Parathyroid adenoma (tissue), 2 donors: ENCODE data around the gene EPHA3.

ENCODE experiments used
- H2AFZ ChIP-seq: fragments of 300-600 bp; sonication (generic); one replicate; pipeline ENCODE4 v1.7.0; 2017; ENCODE audit warnings: antibody characterized with exemption, mild to moderate bottlenecking
- H3K27ac ChIP-seq: fragments of 300-600 bp; sonication (generic); one replicate; pipeline ENCODE4 v1.7.0; 2017
- H3K27me3 ChIP-seq: fragments of 300-600 bp; sonication (generic); one replicate; pipeline ENCODE4 v1.7.0; 2017; ENCODE audit warnings: low read length; ENCODE audit not compliant: control insufficient read depth, insufficient read depth
- H3K36me3 ChIP-seq: fragments of 300-600 bp; sonication (generic); one replicate; pipeline ENCODE4 v1.7.0; 2017; ENCODE audit warnings: low read length; ENCODE audit not compliant: control insufficient read depth, insufficient read depth
- H3K4me1 ChIP-seq: fragments of 300-600 bp; sonication (generic); one replicate; pipeline ENCODE4 v1.7.0; 2017; ENCODE audit warnings: control low read depth
- H3K4me2 ChIP-seq: fragments of 300-600 bp; sonication (generic); one replicate; pipeline ENCODE4 v1.7.0; 2017; ENCODE audit warnings: low read length
- H3K4me3 ChIP-seq: fragments of 300-600 bp; sonication (generic); one replicate; pipeline ENCODE4 v1.7.0; 2017; ENCODE audit warnings: low read depth, low read length
- H3K79me2 ChIP-seq: fragments of 300-600 bp; sonication (generic); one replicate; pipeline ENCODE4 v1.7.0; 2017; ENCODE audit warnings: control low read depth
- H3K9ac ChIP-seq: fragments of 300-600 bp; sonication (generic); one replicate; pipeline ENCODE4 v1.7.0; 2017; ENCODE audit warnings: mild to moderate bottlenecking
- H3K9me3 ChIP-seq: fragments of 300-600 bp; sonication (generic); one replicate; pipeline ENCODE4 v1.7.0; 2017; ENCODE audit warnings: low read length; ENCODE audit not compliant: control insufficient read depth
- TF ChIP-seq, protein P1 (sequence below): fragments of 300-600 bp; sonication (generic); IDR thresholded peaks from one replicate; pipeline ENCODE4 v1.7.0; 2017; ENCODE audit warnings: antibody characterized with exemption, mild to moderate bottlenecking
- donor health status: primary hyperparathyroidism.

The EPHA3 gene

DNA sequence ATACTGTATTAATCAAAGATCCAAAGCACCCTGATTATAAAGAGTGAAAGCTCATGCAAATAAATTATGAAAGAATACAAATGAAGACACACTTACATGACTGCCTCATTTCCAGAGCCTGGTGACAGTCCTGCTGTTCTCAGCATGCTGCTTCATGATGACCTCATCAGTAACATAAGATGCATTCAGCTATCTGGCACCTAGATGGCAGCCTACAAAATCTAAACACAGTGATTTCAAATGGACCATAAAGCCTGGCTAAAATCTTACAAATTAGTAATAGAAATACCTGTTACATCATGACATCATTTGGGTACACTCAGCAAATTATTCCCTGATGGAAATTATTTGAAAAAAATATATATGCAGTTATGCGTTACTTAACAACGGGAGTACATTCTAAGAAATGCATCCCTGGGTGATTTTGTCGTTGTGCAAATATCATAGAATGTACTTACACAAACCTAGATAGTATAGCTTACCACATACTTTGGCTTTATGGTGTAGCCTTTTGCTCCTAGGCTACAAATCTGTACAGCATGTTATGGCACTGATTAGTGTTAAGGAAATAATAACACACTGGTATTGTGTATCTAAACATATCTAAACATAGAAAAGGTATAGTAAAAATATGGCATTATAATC lies 207.2 kb downstream of the EPHA3 start:
- TF ChIP-seq, protein P1, sequence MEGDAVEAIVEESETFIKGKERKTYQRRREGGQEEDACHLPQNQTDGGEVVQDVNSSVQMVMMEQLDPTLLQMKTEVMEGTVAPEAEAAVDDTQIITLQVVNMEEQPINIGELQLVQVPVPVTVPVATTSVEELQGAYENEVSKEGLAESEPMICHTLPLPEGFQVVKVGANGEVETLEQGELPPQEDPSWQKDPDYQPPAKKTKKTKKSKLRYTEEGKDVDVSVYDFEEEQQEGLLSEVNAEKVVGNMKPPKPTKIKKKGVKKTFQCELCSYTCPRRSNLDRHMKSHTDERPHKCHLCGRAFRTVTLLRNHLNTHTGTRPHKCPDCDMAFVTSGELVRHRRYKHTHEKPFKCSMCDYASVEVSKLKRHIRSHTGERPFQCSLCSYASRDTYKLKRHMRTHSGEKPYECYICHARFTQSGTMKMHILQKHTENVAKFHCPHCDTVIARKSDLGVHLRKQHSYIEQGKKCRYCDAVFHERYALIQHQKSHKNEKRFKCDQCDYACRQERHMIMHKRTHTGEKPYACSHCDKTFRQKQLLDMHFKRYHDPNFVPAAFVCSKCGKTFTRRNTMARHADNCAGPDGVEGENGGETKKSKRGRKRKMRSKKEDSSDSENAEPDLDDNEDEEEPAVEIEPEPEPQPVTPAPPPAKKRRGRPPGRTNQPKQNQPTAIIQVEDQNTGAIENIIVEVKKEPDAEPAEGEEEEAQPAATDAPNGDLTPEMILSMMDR: no peak
- Histone ChIP-seq H3K27ac (no peak overlapping the region), H2AFZ (no peak overlapping the region), H3K4me3 (no peak overlapping the region), H3K4me1 (no peaks in the 10 kb centered on the region), H3K9ac (no peak overlapping the region), H3K27me3 (no peaks in the 10 kb centered on the region), H3K36me3 (no peaks in the 10 kb centered on the region), H3K9me3 (no peaks in the 10 kb centered on the region), H3K79me2 (no peaks in the 10 kb centered on the region), H3K4me2 (no peak overlapping the region)

DNA sequence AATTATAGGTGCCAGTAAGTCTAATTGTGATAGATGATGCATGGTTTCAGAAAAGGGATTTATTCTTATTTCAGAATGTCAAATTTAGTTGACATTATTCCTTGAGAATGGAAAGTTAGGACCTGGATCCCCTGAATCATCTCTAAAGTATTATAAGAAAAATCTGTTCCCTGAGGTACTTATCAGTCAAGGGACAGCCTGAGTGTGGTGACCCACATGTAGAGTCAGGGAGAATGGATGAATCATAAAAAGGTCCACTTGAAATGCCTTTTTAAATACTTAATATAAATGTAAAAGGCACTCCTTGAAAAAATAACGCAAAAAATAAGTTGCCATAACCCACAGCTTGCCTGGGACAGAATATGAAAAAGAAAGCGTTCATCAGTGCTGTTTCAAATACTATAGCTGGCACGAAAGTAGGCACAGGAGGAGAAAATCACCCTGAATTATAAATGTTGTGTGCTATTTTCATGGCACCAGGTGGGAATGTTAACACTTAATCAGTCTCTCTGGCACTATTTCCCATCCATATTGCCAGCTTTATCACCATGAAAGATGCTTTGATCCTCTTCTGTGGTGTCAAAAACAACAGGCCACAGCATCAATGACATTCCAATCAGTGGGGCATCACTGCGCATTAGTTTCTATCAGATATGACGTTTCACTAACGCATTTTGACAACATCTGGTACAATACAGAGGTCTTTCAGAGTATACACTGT lies 208.5 kb downstream of the EPHA3 start:
- Histone ChIP-seq H2AFZ (no peak overlapping the region), H3K27ac (no peak overlapping the region), H3K9me3 (no peaks in the 10 kb centered on the region), H3K4me1 (no peaks in the 10 kb centered on the region), H3K4me3 (no peak overlapping the region), H3K79me2 (no peaks in the 10 kb centered on the region), H3K36me3 (no peaks in the 10 kb centered on the region), H3K27me3 (no peaks in the 10 kb centered on the region), H3K9ac (no peak overlapping the region), H3K4me2 (no peak overlapping the region)
- TF ChIP-seq, protein P1: no peak

DNA sequence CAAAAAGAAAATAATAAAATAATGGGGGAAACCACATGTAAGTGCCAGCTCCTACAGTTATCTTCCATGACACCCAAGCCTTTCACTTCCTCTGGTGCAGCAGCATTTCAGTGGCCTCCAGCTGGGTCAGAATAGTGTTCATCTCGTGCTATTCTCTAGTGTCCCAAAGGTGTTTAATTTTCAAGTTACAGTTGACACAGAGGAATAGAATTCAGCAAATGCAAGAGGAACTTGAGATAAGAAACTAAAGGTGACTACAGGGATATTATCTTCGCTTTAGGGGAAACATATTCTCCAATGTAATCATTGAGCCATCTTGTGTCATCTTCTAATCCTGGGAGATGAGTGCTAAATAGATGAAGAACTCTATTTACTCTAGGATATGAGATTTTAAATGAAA lies 212.8 kb downstream of the EPHA3 start:
- Histone ChIP-seq H3K4me3 (no peak overlapping the region), H3K9ac (no peak overlapping the region), H3K79me2 (no peaks in the 10 kb centered on the region), H3K4me1 (no peaks in the 10 kb centered on the region), H3K27me3 (no peaks in the 10 kb centered on the region), H3K27ac (no peak overlapping the region), H2AFZ (no peak overlapping the region), H3K36me3 (no peaks in the 10 kb centered on the region), H3K9me3 (no peaks in the 10 kb centered on the region), H3K4me2 (no peak overlapping the region)
- TF ChIP-seq, protein P1: no peak

DNA sequence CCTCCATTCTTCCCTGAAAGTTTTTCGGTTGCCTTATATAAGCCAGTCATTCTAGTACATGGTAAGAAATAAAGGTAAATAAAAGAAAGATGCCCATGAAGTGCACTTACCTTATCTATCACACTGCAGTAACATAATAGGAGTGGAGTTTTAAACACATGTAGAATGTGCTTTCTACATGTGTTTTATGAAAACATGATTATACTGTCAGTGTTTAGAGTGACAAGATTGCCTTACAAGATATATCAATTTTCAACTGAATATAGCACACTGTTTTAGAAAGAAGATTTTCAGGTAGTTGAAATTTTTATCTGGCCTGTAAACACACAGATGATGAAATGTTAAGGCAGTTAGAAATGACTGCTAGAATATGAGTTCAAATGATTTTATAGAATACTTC lies 219.6 kb downstream of the EPHA3 start:
- no peaks in the 10 kb centered on the region for H3K79me2 ChIP-seq
- no peaks in the 10 kb centered on the region for H3K9me3 ChIP-seq
- H2AFZ ChIP-seq: no peak overlapping the region
- H3K4me3 ChIP-seq: no peak overlapping the region
- no peaks in the 10 kb centered on the region for H3K4me1 ChIP-seq
- H3K4me2 ChIP-seq: no peak overlapping the region
- H3K36me3 ChIP-seq: no peaks in the 10 kb centered on the region
- H3K9ac ChIP-seq: no peak overlapping the region
- H3K27ac ChIP-seq: no peak overlapping the region
- H3K27me3 ChIP-seq: no peaks in the 10 kb centered on the region
- TF ChIP-seq, protein P1: no peak

DNA sequence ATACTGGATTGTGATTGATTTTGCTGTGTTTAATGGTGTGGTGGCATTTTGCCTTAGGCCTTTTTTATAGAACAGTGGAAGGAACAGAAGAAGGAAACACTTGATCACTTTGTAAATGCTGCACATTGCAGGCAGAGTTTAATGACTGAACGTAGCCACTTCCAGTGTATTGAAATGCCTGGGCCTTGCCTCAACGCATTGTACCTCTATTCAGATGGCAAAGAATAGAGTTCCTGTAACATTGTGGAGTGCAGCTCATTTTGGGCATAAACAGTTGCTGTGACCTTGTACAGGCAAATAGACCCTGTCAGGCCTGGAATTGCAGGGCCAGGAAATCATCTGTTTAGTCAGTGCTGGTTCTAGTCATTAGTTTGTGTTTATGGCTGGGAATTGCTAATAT lies 225.0 kb downstream of the EPHA3 start:
- H3K27ac ChIP-seq: no peak overlapping the region
- H3K9ac ChIP-seq: no peak overlapping the region
- no peaks in the 10 kb centered on the region for H3K36me3 ChIP-seq
- no peaks in the 10 kb centered on the region for H3K27me3 ChIP-seq
- H3K4me1 ChIP-seq: no peaks in the 10 kb centered on the region
- no peak overlapping the region for H2AFZ ChIP-seq
- TF ChIP-seq, protein P1: no peak
- no peaks in the 10 kb centered on the region for H3K9me3 ChIP-seq
- no peak overlapping the region for H3K4me2 ChIP-seq
- H3K4me3 ChIP-seq: no peak overlapping the region
- H3K79me2 ChIP-seq: no peaks in the 10 kb centered on the region
